Breast epithelium (tissue), 3 donors: ENCODE data around the gene SRRM3.

Source experiments
- POLR2A ChIP-seq: fragments of 450-650 bp; IDR thresholded peaks from one replicate; pipeline ENCODE4 v1.6.1; 2016; ENCODE audit warnings: antibody characterized with exemption, mild to moderate bottlenecking, moderate library complexity
- POLR2AphosphoS5 ChIP-seq, 3 donors: sonication (generic); formaldehyde crosslinking; IDR thresholded peaks; one replicate each; pipeline ENCODE4 v1.6.1; 2017; ENCODE audit warnings: antibody characterized with exemption in 3 of 3
- TF ChIP-seq, protein P1 (sequence below), 3 donors: fragments of 450-650 bp; IDR thresholded peaks; one replicate each; pipeline ENCODE4 v1.5.1; 2016 to 2017; ENCODE audit warnings: antibody characterized with exemption in 3 of 3, mild to moderate bottlenecking in 3 of 3, moderate library complexity in 3 of 3

GRCh38 chr7:76234931-76235441, 33.3 kb downstream of the SRRM3 start:
- TF ChIP-seq, protein P1, sequence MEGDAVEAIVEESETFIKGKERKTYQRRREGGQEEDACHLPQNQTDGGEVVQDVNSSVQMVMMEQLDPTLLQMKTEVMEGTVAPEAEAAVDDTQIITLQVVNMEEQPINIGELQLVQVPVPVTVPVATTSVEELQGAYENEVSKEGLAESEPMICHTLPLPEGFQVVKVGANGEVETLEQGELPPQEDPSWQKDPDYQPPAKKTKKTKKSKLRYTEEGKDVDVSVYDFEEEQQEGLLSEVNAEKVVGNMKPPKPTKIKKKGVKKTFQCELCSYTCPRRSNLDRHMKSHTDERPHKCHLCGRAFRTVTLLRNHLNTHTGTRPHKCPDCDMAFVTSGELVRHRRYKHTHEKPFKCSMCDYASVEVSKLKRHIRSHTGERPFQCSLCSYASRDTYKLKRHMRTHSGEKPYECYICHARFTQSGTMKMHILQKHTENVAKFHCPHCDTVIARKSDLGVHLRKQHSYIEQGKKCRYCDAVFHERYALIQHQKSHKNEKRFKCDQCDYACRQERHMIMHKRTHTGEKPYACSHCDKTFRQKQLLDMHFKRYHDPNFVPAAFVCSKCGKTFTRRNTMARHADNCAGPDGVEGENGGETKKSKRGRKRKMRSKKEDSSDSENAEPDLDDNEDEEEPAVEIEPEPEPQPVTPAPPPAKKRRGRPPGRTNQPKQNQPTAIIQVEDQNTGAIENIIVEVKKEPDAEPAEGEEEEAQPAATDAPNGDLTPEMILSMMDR (IDR thresholded peaks at IDR 0.05) = no peak
- TF ChIP-seq POLR2A (no peak), POLR2AphosphoS5 (IDR thresholded peaks at IDR 0.05) (no peak)
